Measurements from ENCODE around the gene PRKG1. TPM values are rescaled to one million over a fixed set of nuclear protein-coding genes. Genes with fewer than 3 reads are reported as not detected.

PRKG1 gene
- total RNA-seq, 1 donor from 2014 or later: 0.17 TPM

DNA sequence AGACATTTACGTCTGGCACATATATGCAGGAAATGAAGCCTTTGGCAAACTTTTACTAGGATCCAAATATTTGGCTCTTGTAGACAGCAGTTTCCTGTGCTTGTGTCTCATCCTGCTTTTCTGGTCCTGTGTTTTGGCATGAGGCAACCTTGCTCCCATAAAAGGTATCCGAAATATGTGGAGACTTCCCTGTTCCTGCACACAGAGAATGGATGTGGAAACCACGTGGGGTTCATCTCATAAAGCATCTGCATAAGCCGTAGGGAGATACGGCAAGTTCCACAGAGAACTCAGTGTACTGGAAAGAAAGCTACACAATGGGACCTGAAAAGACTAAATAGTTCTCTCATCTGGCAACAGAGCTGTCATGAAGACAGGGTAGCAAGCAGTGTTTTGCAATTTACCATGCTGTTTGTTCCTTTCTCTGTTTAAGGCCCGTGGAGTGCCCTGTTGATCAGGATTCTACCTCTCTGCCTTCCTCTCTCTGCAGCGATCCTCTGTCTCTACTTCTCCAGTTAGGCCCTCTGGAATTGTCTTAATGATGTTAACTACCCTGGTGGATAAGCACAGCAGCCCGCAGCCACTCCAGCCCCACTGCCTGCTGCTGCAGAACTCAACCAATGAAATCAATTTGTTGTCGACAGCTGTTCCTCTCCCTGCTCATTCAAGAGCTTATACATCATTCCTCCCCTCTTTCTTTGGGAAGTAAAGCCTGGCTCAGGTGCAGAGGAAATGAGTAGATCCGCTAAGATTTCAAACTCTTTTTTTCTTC, 331.5 kb downstream of the PRKG1 start:
- TF ChIP-seq, protein P1, sequence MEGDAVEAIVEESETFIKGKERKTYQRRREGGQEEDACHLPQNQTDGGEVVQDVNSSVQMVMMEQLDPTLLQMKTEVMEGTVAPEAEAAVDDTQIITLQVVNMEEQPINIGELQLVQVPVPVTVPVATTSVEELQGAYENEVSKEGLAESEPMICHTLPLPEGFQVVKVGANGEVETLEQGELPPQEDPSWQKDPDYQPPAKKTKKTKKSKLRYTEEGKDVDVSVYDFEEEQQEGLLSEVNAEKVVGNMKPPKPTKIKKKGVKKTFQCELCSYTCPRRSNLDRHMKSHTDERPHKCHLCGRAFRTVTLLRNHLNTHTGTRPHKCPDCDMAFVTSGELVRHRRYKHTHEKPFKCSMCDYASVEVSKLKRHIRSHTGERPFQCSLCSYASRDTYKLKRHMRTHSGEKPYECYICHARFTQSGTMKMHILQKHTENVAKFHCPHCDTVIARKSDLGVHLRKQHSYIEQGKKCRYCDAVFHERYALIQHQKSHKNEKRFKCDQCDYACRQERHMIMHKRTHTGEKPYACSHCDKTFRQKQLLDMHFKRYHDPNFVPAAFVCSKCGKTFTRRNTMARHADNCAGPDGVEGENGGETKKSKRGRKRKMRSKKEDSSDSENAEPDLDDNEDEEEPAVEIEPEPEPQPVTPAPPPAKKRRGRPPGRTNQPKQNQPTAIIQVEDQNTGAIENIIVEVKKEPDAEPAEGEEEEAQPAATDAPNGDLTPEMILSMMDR (conservative IDR thresholded peaks at IDR 0.05; ENCODE audit: low read depth, low read length): no peak
- H3K4me3 ChIP-seq (ENCODE audit: low read depth, low read length): no peak overlapping the region
- DNase-seq (ENCODE audit: low read depth): no peak

DNA sequence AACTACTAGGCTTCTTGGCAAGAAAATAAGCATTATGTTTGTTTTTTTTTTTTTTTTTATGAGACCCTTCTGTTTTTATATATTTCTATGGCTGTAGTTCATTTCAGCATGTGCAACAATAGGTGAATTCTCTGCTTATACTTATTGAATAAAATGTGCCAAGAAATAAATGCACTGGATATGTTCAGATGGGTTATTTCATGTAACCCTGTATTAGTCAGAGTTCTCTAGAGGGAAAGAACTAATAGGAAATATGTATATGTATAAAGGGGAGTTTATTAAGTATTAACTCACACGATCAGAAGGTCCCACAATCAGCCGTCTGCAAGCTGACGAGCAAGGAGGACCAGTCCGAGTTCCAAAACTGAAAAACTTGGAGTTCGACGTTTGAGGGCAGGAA, 332.3 kb downstream of the PRKG1 start:
- no peak for DNase-seq (ENCODE audit: low read depth)
- TF ChIP-seq, protein P1 (conservative IDR thresholded peaks at IDR 0.05; ENCODE audit: low read depth, low read length): no peak
- H3K4me3 ChIP-seq (ENCODE audit: low read depth, low read length): no peak overlapping the region

DNA sequence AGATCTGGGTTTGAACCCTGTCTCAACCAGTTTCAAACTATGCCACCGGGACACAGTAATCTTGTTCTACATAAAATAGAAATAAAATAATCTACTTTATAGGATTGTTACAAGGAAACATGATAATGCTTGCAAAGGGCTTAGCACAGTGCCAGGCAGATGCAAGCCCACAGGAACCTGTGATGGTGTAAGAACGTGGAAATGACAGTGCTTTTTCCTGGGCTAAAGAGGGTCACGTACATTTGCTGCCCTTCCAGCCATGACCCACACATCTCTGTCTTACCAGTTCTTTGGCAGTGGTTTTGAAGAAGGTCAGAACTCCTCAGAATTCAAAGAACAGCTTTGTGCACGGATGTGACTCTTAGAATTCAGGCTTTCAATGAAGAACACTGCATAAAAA, 342.2 kb downstream of the PRKG1 start:
- DNase-seq (ENCODE audit: low read depth): no peak
- no peak overlapping the region for H3K4me3 ChIP-seq (ENCODE audit: low read depth, low read length)
- TF ChIP-seq, protein P1 (conservative IDR thresholded peaks at IDR 0.05; ENCODE audit: low read depth, low read length): no peak

DNA sequence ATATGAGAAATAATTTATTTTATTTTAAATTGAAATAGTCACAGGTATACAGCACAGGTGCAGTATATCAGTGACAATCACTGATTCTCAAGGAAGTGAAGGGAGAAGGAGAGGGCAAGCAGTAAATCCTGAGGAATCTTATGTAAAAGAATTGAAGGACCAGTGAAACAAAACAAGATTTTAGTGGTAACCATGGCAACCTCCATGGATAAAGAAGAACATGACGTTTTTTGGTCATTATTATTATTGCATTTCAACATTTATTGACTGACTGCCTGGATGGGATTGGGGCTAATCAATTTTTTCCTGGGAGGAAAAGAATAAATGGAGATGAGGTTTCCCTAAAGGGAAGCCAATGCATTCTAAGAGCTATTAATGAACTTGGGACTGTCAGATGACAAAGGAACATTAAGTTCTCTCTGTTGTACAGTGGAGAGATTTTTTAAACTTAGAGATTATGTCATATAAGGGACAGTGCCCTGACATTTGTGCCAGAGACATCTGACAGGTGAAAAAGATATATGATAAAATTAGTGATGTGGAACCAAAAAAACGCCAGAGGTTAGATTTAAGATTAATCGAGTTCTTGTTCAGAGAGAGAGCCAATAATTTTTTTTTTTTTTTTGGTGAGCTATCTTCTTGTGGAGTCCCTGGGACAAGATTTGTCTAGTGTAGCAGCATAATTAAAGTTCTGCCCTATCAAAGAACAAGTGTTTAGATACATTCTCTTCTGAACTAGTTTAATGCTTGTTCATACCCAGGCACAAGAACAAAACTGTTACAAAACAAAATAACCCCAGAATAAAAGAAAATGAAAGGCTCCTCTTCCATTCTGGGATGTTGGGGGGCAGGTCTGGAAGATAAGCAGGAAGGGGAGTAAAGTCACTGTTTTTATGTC, 345.2 kb downstream of the PRKG1 start:
- H3K4me3 ChIP-seq (ENCODE audit: low read depth, low read length): no peak overlapping the region
- TF ChIP-seq, protein P1 (conservative IDR thresholded peaks at IDR 0.05; ENCODE audit: low read depth, low read length): no peak
- no peak for DNase-seq (ENCODE audit: low read depth)

DNA sequence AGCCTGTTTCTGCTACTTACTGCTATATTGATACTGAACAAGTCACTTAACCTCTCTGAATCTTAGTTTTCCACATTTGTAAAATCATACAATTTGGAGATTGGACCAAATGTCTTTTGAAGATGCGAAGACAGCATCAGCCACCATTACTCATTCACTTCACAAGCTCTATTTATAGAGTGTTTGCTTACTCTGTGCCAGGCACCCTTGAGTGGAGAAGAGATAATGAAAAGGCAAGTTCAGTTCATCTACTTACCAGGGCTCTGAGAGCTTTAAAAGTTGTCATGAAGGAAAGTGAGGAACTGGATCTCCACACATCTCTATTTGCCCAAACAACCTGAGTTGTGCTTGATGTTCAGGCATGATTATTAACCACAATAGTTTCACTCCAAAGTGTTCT, 347.6 kb downstream of the PRKG1 start:
- TF ChIP-seq, protein P1 (conservative IDR thresholded peaks at IDR 0.05; ENCODE audit: low read depth, low read length): no peak
- no peak overlapping the region for H3K4me3 ChIP-seq (ENCODE audit: low read depth, low read length)
- no peak for DNase-seq (ENCODE audit: low read depth)

DNA sequence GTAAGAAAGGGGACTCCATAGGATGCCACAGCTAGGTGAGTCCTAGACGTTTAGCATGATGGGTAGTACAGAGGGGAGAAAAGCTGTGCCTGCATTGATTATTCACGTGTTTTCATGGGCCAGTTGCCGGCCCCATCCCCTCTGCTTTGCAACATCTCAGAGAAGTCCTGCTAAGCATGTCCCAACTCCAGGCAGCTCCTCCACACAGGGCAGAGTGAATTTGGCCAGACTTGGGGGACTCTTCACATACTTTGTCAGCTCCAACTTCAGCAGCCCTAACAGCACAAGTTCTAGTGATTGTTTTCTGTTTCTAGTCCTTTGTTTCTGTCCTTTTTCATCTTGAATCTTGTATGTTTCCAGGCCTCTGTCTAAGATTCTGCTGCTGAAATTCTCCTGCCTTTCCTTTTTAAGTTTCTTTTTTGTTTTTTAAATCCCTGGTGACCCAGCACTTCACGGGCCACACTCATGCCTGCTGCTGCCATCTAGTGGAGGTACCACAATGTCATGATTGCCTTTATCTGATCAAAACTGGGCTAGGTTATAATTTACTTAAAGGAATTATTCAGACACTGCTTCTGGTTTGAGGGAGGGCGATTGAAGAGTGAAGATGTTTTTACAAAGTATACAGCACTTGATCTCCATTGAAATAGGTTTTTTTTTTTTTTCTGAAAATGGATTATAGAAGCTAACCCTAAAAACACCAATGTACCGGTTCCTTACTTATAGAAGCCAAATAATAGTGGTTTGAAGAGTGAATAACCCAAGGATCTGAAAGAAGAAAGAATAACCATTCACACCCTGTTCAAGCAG, 348.2 kb downstream of the PRKG1 start:
- no peak for DNase-seq (ENCODE audit: low read depth)
- TF ChIP-seq, protein P1 (conservative IDR thresholded peaks at IDR 0.05; ENCODE audit: low read depth, low read length): peak; percentile 90
- H3K4me3 ChIP-seq (ENCODE audit: low read depth, low read length): no peak overlapping the region

Measured in epithelial cell of proximal tubule (primary cell).